HEK293 (cell line): ENCODE data around the gene MAPK8IP3.

Source experiments
- CTCF ChIA-PET: fragments of 350-600 bp; formaldehyde crosslinking; extraction: SDS; loops from one replicate; lab custom pipeline; 2021; ENCODE audit warnings: antibody characterized with exemption; lab: Yijun Ruan, JAX
- POLR2A ChIA-PET: fragments of 300-600 bp; formaldehyde crosslinking; extraction: SDS; loops from one replicate; lab custom pipeline; 2020; ENCODE audit warnings: antibody characterized with exemption, inconsistent platforms; lab: Yijun Ruan, JAX
- H3K27ac ChIP-seq: fragments of 200-500 bp; sonication (Bioruptor generic); 2 replicates; pipeline ENCODE4 v1.5.1; 2014; ENCODE audit warnings: low read depth, low read length, control low read depth, inconsistent platforms; ENCODE audit errors: extremely low read depth
- H3K36me3 ChIP-seq, 2 experiments: fragments of 200-500 bp in 1 of 2; sonication (Bioruptor generic) in 1 of 2; 1 replicate in 1 of 2; 2 replicates in 1 of 2; pipeline ENCODE4 v1.5.1; 2014 to 2017; ENCODE audit warnings: inconsistent platforms in 2 of 2, low read length in 2 of 2; ENCODE audit not compliant: control insufficient read depth in 2 of 2, insufficient read depth in 1 of 2
- H3K4me1 ChIP-seq: fragments of 200-500 bp; sonication (Bioruptor generic); 2 replicates; pipeline ENCODE4 v1.5.1; 2014; ENCODE audit warnings: mild to moderate bottlenecking, low read length, inconsistent platforms; ENCODE audit not compliant: control insufficient read depth, insufficient read depth
- H3K4me3 ChIP-seq: 2 replicates; pipeline ENCODE4 v1.5.1; 2011; ENCODE audit warnings: low read depth, mild to moderate bottlenecking, control low read depth, low read length, moderate library complexity
- H3K9me3 ChIP-seq: fragments of 200-500 bp; sonication (Bioruptor generic); 2 replicates; pipeline ENCODE4 v1.5.1; 2014; ENCODE audit warnings: low read depth, low read length, inconsistent platforms; ENCODE audit not compliant: control insufficient read depth, insufficient read depth
- GLIS1 ChIP-seq: fragments of 450-650 bp; formaldehyde crosslinking; IDR thresholded peaks from 2 replicates; pipeline ENCODE4 v1.5.1; 2016; ENCODE audit warnings: missing biosample characterization, missing genetic modification characterization
- KLF1 ChIP-seq: fragments of 450-650 bp; formaldehyde crosslinking; IDR thresholded peaks from 2 replicates; pipeline ENCODE4 v1.5.1; 2016; ENCODE audit warnings: missing biosample characterization, missing genetic modification characterization
- KLF16 ChIP-seq: fragments of 450-650 bp; formaldehyde crosslinking; IDR thresholded peaks from 2 replicates; pipeline ENCODE4 v1.5.1; 2017; ENCODE audit warnings: missing biosample characterization, missing genetic modification characterization
- PBX3 ChIP-seq: sonication (generic); formaldehyde crosslinking; IDR thresholded peaks from 2 replicates; pipeline ENCODE4 v1.8.1; 2022; ENCODE audit warnings: mild to moderate bottlenecking, moderate library complexity, missing genetic modification reagents
- ZNF558 ChIP-seq: fragments of 450-650 bp; formaldehyde crosslinking; IDR thresholded peaks from 2 replicates; pipeline ENCODE4 v1.5.1; 2016; ENCODE audit warnings: missing biosample characterization, missing genetic modification characterization
- ZNF561 ChIP-seq: fragments of 450-650 bp; IDR thresholded peaks from 2 replicates; pipeline ENCODE4 v1.5.1; 2018; ENCODE audit warnings: missing biosample characterization, missing genetic modification characterization, borderline replicate concordance
- ZNF596 ChIP-seq: fragments of 450-650 bp; IDR thresholded peaks from 2 replicates; pipeline ENCODE4 v1.5.0; 2018; ENCODE audit warnings: missing biosample characterization, mild to moderate bottlenecking, missing genetic modification characterization, moderate library complexity
- ZNF701 ChIP-seq: fragments of 450-650 bp; formaldehyde crosslinking; IDR thresholded peaks from 2 replicates; pipeline ENCODE4 v1.5.1; 2016; ENCODE audit warnings: missing biosample characterization, missing genetic modification characterization
- ZNF76 ChIP-seq: fragments of 450-650 bp; formaldehyde crosslinking; IDR thresholded peaks from 2 replicates; pipeline ENCODE4; 2016; ENCODE audit warnings: low read depth, missing biosample characterization, missing genetic modification characterization, borderline replicate concordance
- ZSCAN16 ChIP-seq: fragments of 450-650 bp; formaldehyde crosslinking; IDR thresholded peaks from 2 replicates; pipeline ENCODE4 v1.5.1; 2016; ENCODE audit warnings: missing biosample characterization, missing genetic modification characterization
- TF ChIP-seq, protein P1 (sequence below): IDR thresholded peaks from 2 replicates; pipeline ENCODE4 v1.6.1; 2011; ENCODE audit warnings: mild to moderate bottlenecking, low read depth, low read length, borderline replicate concordance
- TF ChIP-seq, protein P2 (sequence below): fragments of 450-650 bp; formaldehyde crosslinking; IDR thresholded peaks from 2 replicates; pipeline ENCODE4 v1.5.1; 2016; ENCODE audit warnings: missing biosample characterization, missing genetic modification characterization
- TF ChIP-seq, protein P3 (sequence below): fragments of 450-650 bp; formaldehyde crosslinking; conservative IDR thresholded peaks from 2 replicates; pipeline ENCODE4 v1.5.1; 2016; ENCODE audit warnings: low read depth, missing biosample characterization, missing genetic modification characterization

The MAPK8IP3 gene

GRCh38 chr16:1782408-1783264 lies 76.6 kb downstream of the MAPK8IP3 start, which contains the start of the genes NUBP2 and SPSB3 (continued):
- TF ChIP-seq ZNF76 (tag by site-specific recombination) (peak; percentile 58; the same call in 1 of the 2 replicates), ZNF561 (tag by site-specific recombination) (peak; percentile 69; the same call in 1 of the 2 replicates), ZSCAN16 (tag by site-specific recombination) (no peak), ZNF701 (tag by site-specific recombination) (no peak), PBX3 (CRISPR knock-in tag) (peak; percentile 98), KLF1 (tag by site-specific recombination) (peak; percentile 14; the same call in 1 of the 2 replicates), KLF16 (tag by site-specific recombination) (0 out of 2 replicates have a peak, but pooled peaks have one; percentile 52), ZNF596 (tag by site-specific recombination) (0 out of 2 replicates have a peak, but pooled peaks have one; percentile 34), GLIS1 (tag by site-specific recombination) (peak; percentile 28; the same call in 1 of the 2 replicates)
- TF ChIP-seq, protein P1, sequence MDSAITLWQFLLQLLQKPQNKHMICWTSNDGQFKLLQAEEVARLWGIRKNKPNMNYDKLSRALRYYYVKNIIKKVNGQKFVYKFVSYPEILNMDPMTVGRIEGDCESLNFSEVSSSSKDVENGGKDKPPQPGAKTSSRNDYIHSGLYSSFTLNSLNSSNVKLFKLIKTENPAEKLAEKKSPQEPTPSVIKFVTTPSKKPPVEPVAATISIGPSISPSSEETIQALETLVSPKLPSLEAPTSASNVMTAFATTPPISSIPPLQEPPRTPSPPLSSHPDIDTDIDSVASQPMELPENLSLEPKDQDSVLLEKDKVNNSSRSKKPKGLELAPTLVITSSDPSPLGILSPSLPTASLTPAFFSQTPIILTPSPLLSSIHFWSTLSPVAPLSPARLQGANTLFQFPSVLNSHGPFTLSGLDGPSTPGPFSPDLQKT, result peak; percentile 86
- TF ChIP-seq, protein P2, sequence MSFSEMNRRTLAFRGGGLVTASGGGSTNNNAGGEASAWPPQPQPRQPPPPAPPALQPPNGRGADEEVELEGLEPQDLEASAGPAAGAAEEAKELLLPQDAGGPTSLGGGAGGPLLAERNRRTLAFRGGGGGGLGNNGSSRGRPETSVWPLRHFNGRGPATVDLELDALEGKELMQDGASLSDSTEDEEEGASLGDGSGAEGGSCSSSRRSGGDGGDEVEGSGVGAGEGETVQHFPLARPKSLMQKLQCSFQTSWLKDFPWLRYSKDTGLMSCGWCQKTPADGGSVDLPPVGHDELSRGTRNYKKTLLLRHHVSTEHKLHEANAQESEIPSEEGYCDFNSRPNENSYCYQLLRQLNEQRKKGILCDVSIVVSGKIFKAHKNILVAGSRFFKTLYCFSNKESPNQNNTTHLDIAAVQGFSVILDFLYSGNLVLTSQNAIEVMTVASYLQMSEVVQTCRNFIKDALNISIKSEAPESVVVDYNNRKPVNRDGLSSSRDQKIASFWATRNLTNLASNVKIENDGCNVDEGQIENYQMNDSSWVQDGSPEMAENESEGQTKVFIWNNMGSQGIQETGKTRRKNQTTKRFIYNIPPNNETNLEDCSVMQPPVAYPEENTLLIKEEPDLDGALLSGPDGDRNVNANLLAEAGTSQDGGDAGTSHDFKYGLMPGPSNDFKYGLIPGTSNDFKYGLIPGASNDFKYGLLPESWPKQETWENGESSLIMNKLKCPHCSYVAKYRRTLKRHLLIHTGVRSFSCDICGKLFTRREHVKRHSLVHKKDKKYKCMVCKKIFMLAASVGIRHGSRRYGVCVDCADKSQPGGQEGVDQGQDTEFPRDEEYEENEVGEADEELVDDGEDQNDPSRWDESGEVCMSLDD (tag by site-specific recombination), result no peak
- TF ChIP-seq, protein P3, sequence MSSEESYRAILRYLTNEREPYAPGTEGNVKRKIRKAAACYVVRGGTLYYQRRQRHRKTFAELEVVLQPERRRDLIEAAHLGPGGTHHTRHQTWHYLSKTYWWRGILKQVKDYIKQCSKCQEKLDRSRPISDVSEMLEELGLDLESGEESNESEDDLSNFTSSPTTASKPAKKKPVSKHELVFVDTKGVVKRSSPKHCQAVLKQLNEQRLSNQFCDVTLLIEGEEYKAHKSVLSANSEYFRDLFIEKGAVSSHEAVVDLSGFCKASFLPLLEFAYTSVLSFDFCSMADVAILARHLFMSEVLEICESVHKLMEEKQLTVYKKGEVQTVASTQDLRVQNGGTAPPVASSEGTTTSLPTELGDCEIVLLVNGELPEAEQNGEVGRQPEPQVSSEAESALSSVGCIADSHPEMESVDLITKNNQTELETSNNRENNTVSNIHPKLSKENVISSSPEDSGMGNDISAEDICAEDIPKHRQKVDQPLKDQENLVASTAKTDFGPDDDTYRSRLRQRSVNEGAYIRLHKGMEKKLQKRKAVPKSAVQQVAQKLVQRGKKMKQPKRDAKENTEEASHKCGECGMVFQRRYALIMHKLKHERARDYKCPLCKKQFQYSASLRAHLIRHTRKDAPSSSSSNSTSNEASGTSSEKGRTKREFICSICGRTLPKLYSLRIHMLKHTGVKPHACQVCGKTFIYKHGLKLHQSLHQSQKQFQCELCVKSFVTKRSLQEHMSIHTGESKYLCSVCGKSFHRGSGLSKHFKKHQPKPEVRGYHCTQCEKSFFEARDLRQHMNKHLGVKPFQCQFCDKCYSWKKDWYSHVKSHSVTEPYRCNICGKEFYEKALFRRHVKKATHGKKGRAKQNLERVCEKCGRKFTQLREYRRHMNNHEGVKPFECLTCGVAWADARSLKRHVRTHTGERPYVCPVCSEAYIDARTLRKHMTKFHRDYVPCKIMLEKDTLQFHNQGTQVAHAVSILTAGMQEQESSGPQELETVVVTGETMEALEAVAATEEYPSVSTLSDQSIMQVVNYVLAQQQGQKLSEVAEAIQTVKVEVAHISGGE, result peak; percentile 68

DNA sequence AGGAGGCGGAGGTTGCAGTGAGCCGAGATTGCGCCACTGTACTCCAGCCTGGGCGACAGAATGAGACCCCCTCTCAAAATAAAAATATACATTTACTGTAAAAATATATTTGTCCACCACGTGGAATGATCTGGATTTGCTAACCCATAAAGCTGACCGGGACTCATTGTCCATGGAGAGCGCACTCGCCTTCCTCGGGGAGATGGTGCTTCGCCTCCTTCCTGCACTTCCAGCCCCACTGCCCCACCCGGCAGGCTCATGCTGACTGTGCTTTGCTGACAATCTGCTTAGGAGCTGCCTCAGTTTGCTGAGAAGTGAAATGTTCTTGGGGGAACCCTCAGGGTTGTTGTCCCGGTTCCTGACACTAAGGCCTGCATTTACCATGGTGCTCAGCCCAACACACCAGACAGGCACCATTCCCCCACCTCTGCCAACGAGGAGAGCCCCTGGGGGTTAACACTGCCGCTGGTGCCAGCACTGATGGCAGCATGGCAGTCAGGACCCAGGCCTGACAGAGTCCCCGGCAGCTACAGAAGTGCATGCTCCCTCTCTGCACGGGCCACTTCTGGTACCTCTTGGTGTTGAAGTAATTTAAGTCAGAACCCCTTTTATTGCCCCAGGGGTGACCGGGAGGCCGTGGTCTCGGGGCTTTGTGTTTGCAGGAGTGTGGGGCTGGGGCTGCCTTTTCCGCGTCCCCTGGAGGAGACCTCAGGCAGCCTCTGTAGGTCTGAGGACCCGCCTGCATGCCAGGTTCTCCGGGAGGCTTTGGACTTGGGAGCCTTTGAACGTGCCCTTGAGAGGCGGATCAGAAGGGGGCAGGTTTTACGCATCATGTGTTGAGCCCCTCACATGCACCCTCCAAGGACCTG lies 79.2 kb downstream of the MAPK8IP3 start:
- no peak overlapping the region for H3K27ac ChIP-seq
- ChIA-PET POLR2A (no interaction called here), CTCF (interaction anchor here (0.6 kb wide), 1 partner anchor 11 kb away, joined by 3 read pairs; no protein-coding TSS in a partner anchor)
- TF ChIP-seq ZNF558 (tag by site-specific recombination), result no peak
- no peak overlapping the region for H3K4me3 ChIP-seq
- H3K36me3 ChIP-seq, result peaks cover 15 to 61% of the 10 kb centered on the region in 2 experiments; a peak in 2 of 3 replicates
- peaks cover 6% of the 10 kb centered on the region for H3K4me1 ChIP-seq
- no peaks in the 10 kb centered on the region for H3K9me3 ChIP-seq
